ENCODE data around the gene HEATR3.
A peak's percentile ranks its signal among the peaks of the same experiment; 100 is the strongest.

The HEATR3 gene

GRCh38 chr16:50146479-50147435 is 81.0 kb downstream of the HEATR3 start:
- Histone ChIP-seq H3K27ac (ENCODE audit: low read length, poor library complexity, severe bottlenecking) (peak overlapping the region; percentile 72), H4K91ac (ENCODE audit: low read length) (no peak overlapping the region), H2BK12ac (ENCODE audit: low read length in 2 of 2) (no peak overlapping the region), H3K4me2 (ENCODE audit: low read length, poor library complexity, severe bottlenecking) (no peak overlapping the region), H3K9ac (ENCODE audit: low read length) (no peak overlapping the region), H2AFZ (ENCODE audit: low read depth, low read length) (no peak overlapping the region), H3K4me3 (ENCODE audit: insufficient read depth in 1 of 2, low read depth in 1 of 2, low read length in 2 of 2) (no peak overlapping the region), H3K4ac (ENCODE audit: low read depth in 1 of 2, low read length in 2 of 2) (no peak overlapping the region), H2AK5ac (ENCODE audit: low read length, severe bottlenecking) (peak overlapping the region; percentile 87), H2BK120ac (ENCODE audit: low read depth, low read length) (no peak overlapping the region), H3K14ac (ENCODE audit: low read length in 2 of 2) (no peak overlapping the region), H3K18ac (ENCODE audit: low read depth in 1 of 2, low read length in 2 of 2) (no peak overlapping the region), H3K27me3 (ENCODE audit: control insufficient read depth in 1 of 2, insufficient read depth in 1 of 2, low read length in 2 of 2) (no peaks in the 10 kb centered on the region), H2BK15ac (ENCODE audit: low read depth, poor library complexity, severe bottlenecking) (no peak overlapping the region), H3K36me3 (ENCODE audit: control insufficient read depth in 1 of 2, insufficient read depth in 2 of 2, low read depth in 1 of 2, low read length in 2 of 2) (no peaks in the 10 kb centered on the region), H3K4me1 (ENCODE audit: control insufficient read depth, insufficient read depth, low read depth, low read length) (peaks cover 10% of the 10 kb centered on the region), H3K79me1 (replicated peaks; ENCODE audit: low read length, poor library complexity, severe bottlenecking) (no peaks in the 10 kb centered on the region), H3K23ac (ENCODE audit: low read length in 2 of 2) (no peak overlapping the region), H4K8ac (ENCODE audit: low read length) (no peak overlapping the region), H3K9me3 (ENCODE audit: control insufficient read depth, low read length) (no peaks in the 10 kb centered on the region), H2BK5ac (ENCODE audit: low read depth, low read length, poor library complexity, severe bottlenecking) (no peak overlapping the region)
- 87% methylated on average over 8 of the region's 9 CpGs for WGBS
- DNase-seq = peak; percentile 15

- no peak for DNase-seq
- no peak overlapping the region for H3K9ac ChIP-seq (ENCODE audit: low read length)
- no peak overlapping the region for H3K23ac ChIP-seq (ENCODE audit: low read length in 2 of 2)
- H3K4ac ChIP-seq (ENCODE audit: low read depth in 1 of 2, low read length in 2 of 2) = no peak overlapping the region
- peak overlapping the region; percentile 58 for H2BK5ac ChIP-seq (ENCODE audit: low read depth, low read length, poor library complexity, severe bottlenecking)
- H2BK12ac ChIP-seq (ENCODE audit: low read length in 2 of 2) = no peak overlapping the region
- no peak overlapping the region for H3K14ac ChIP-seq (ENCODE audit: low read length in 2 of 2)
- H3K9me3 ChIP-seq (ENCODE audit: control insufficient read depth, low read length) = no peaks in the 10 kb centered on the region
- H2BK120ac ChIP-seq (ENCODE audit: low read depth, low read length) = no peak overlapping the region
- no peak overlapping the region for H2AFZ ChIP-seq (ENCODE audit: low read depth, low read length)
- no peak overlapping the region for H4K91ac ChIP-seq (ENCODE audit: low read length)
- no peaks in the 10 kb centered on the region for H3K36me3 ChIP-seq (ENCODE audit: control insufficient read depth in 1 of 2, insufficient read depth in 2 of 2, low read depth in 1 of 2, low read length in 2 of 2)
- H2AK5ac ChIP-seq (ENCODE audit: low read length, severe bottlenecking) = no peak overlapping the region
- H3K4me2 ChIP-seq (ENCODE audit: low read length, poor library complexity, severe bottlenecking) = no peak overlapping the region
- H4K8ac ChIP-seq (ENCODE audit: low read length) = no peak overlapping the region
- H2BK15ac ChIP-seq (ENCODE audit: low read depth, poor library complexity, severe bottlenecking) = no peak overlapping the region
- H3K4me3 ChIP-seq (ENCODE audit: insufficient read depth in 1 of 2, low read depth in 1 of 2, low read length in 2 of 2) = no peak overlapping the region
- 98% methylated on average over 5 of the region's 5 CpGs for WGBS
- H3K4me1 ChIP-seq (ENCODE audit: control insufficient read depth, insufficient read depth, low read depth, low read length) = peaks cover 15% of the 10 kb centered on the region
- H3K27me3 ChIP-seq (ENCODE audit: control insufficient read depth in 1 of 2, insufficient read depth in 1 of 2, low read length in 2 of 2) = no peaks in the 10 kb centered on the region
- H3K27ac ChIP-seq (ENCODE audit: low read length, poor library complexity, severe bottlenecking) = no peak overlapping the region
- H3K18ac ChIP-seq (ENCODE audit: low read depth in 1 of 2, low read length in 2 of 2) = no peak overlapping the region
- H3K79me1 ChIP-seq (replicated peaks; ENCODE audit: low read length, poor library complexity, severe bottlenecking) = no peaks in the 10 kb centered on the region
Measured at GRCh38 chr16:50151322-50151721, 85.6 kb downstream of the HEATR3 start.

GRCh38 chr16:50151756-50152155 is 86.0 kb downstream of the HEATR3 start:
- WGBS = 96% methylated on average over 11 of the region's 11 CpGs

GRCh38 chr16:50152351-50152806 is 86.6 kb downstream of the HEATR3 start:
- Histone ChIP-seq H3K14ac (ENCODE audit: low read length in 2 of 2) (no peak overlapping the region), H3K4ac (ENCODE audit: low read depth in 1 of 2, low read length in 2 of 2) (peak overlapping the region in 1 of 2 experiments; percentile 73), H3K36me3 (ENCODE audit: control insufficient read depth in 1 of 2, insufficient read depth in 2 of 2, low read depth in 1 of 2, low read length in 2 of 2) (no peaks in the 10 kb centered on the region), H4K8ac (ENCODE audit: low read length) (peak overlapping the region; percentile 66), H3K4me2 (ENCODE audit: low read length, poor library complexity, severe bottlenecking) (peak overlapping the region; percentile 80), H3K23ac (ENCODE audit: low read length in 2 of 2) (no peak overlapping the region), H2BK120ac (ENCODE audit: low read depth, low read length) (peak overlapping the region; percentile 21), H2BK15ac (ENCODE audit: low read depth, poor library complexity, severe bottlenecking) (peak overlapping the region; percentile 82), H3K9ac (ENCODE audit: low read length) (peak overlapping the region; percentile 95), H2AK5ac (ENCODE audit: low read length, severe bottlenecking) (no peak overlapping the region), H3K4me3 (ENCODE audit: insufficient read depth in 1 of 2, low read depth in 1 of 2, low read length in 2 of 2) (peak overlapping the region; percentile 85 to 96), H2BK5ac (ENCODE audit: low read depth, low read length, poor library complexity, severe bottlenecking) (no peak overlapping the region), H3K9me3 (ENCODE audit: control insufficient read depth, low read length) (no peaks in the 10 kb centered on the region), H3K4me1 (ENCODE audit: control insufficient read depth, insufficient read depth, low read depth, low read length) (peaks cover 10% of the 10 kb centered on the region), H4K91ac (ENCODE audit: low read length) (no peak overlapping the region), H3K18ac (ENCODE audit: low read depth in 1 of 2, low read length in 2 of 2) (peak overlapping the region; percentile 15 to 57), H3K27ac (ENCODE audit: low read length, poor library complexity, severe bottlenecking) (peak overlapping the region; percentile 24), H3K27me3 (ENCODE audit: control insufficient read depth in 1 of 2, insufficient read depth in 1 of 2, low read length in 2 of 2) (no peaks in the 10 kb centered on the region), H2AFZ (ENCODE audit: low read depth, low read length) (no peak overlapping the region), H3K79me1 (replicated peaks; ENCODE audit: low read length, poor library complexity, severe bottlenecking) (no peaks in the 10 kb centered on the region), H2BK12ac (ENCODE audit: low read length in 2 of 2) (peak overlapping the region in 1 of 2 experiments; percentile 6)
- WGBS = 2% methylated on average over 24 of the region's 24 CpGs
- DNase-seq = peak; percentile 58

More at GRCh38 chr16:50151756-50152155, 86.0 kb downstream of the HEATR3 start:
- H2AFZ ChIP-seq (ENCODE audit: low read depth, low read length) = no peak overlapping the region
- H3K4me1 ChIP-seq (ENCODE audit: control insufficient read depth, insufficient read depth, low read depth, low read length) = peaks cover 10% of the 10 kb centered on the region
- no peaks in the 10 kb centered on the region for H3K27me3 ChIP-seq (ENCODE audit: control insufficient read depth in 1 of 2, insufficient read depth in 1 of 2, low read length in 2 of 2)
- H2BK5ac ChIP-seq (ENCODE audit: low read depth, low read length, poor library complexity, severe bottlenecking) = no peak overlapping the region
- H3K4me2 ChIP-seq (ENCODE audit: low read length, poor library complexity, severe bottlenecking) = peak overlapping the region; percentile 7
- no peak overlapping the region for H2BK15ac ChIP-seq (ENCODE audit: low read depth, poor library complexity, severe bottlenecking)
- peak overlapping the region in 1 of 2 experiments; percentile 85 for H3K4me3 ChIP-seq (ENCODE audit: insufficient read depth in 1 of 2, low read depth in 1 of 2, low read length in 2 of 2)
- no peak overlapping the region for H3K27ac ChIP-seq (ENCODE audit: low read length, poor library complexity, severe bottlenecking)
- peak overlapping the region; percentile 95 for H3K9ac ChIP-seq (ENCODE audit: low read length)
- no peaks in the 10 kb centered on the region for H3K79me1 ChIP-seq (replicated peaks; ENCODE audit: low read length, poor library complexity, severe bottlenecking)
- no peak overlapping the region for H4K8ac ChIP-seq (ENCODE audit: low read length)
- no peak overlapping the region for H4K91ac ChIP-seq (ENCODE audit: low read length)
- H3K14ac ChIP-seq (ENCODE audit: low read length in 2 of 2) = no peak overlapping the region
- no peak for DNase-seq
- no peaks in the 10 kb centered on the region for H3K36me3 ChIP-seq (ENCODE audit: control insufficient read depth in 1 of 2, insufficient read depth in 2 of 2, low read depth in 1 of 2, low read length in 2 of 2)
- H2BK120ac ChIP-seq (ENCODE audit: low read depth, low read length) = no peak overlapping the region
- no peaks in the 10 kb centered on the region for H3K9me3 ChIP-seq (ENCODE audit: control insufficient read depth, low read length)
- H3K23ac ChIP-seq (ENCODE audit: low read length in 2 of 2) = no peak overlapping the region
- H2AK5ac ChIP-seq (ENCODE audit: low read length, severe bottlenecking) = no peak overlapping the region
- H3K18ac ChIP-seq (ENCODE audit: low read depth in 1 of 2, low read length in 2 of 2) = no peak overlapping the region
- H3K4ac ChIP-seq (ENCODE audit: low read depth in 1 of 2, low read length in 2 of 2) = no peak overlapping the region
- no peak overlapping the region for H2BK12ac ChIP-seq (ENCODE audit: low read length in 2 of 2)
